Common myeloid progenitor, CD34-positive (primary cell): Measurements from ENCODE around the gene YAF2.

Experiments used
- CTCF ChIA-PET: fragments of 350-600 bp; sonication (Branson Sonifier 250); formaldehyde crosslinking; loops from one replicate; lab custom pipeline; 2021; ENCODE audit warnings: antibody characterized with exemption; lab: Charles Lee
- POLR2A ChIA-PET: fragments of 350-600 bp; sonication (Branson Sonifier 250); formaldehyde crosslinking; loops from one replicate; lab custom pipeline; 2021; ENCODE audit warnings: antibody characterized with exemption; lab: Charles Lee
- DNase-seq, 3 donors: peaks; one replicate each; pipeline versions ENCODE4 v3.0.0 to v3.0.0-alpha.2; 2013
- H3K27ac ChIP-seq, 2 experiments: 1 replicate in 1 of 2; 2 replicates in 1 of 2; pipeline ENCODE4 v1.7.0; 2013; ENCODE audit warnings: inconsistent platforms in 2 of 2, low read length in 2 of 2, mild to moderate bottlenecking in 2 of 2, low read depth in 1 of 2, moderate library complexity in 1 of 2; ENCODE audit not compliant: severe bottlenecking in 2 of 2, insufficient read depth in 1 of 2, poor library complexity in 1 of 2
- H3K27me3 ChIP-seq, 5 experiments: replicated peaks in 2 of 5; 1 replicate in 3 of 5; 2 replicates in 2 of 5; pipeline versions ENCODE4 v1.6.1 to v1.7.0; 2013; ENCODE audit warnings: low read length in 4 of 5, mild to moderate bottlenecking in 2 of 5, moderate library complexity in 2 of 5, inconsistent platforms in 1 of 5; ENCODE audit not compliant: insufficient read depth in 5 of 5, control insufficient read depth in 4 of 5
- H3K36me3 ChIP-seq, 4 experiments: 1 replicate in 2 of 4; 2 replicates in 2 of 4; pipeline versions ENCODE4 v1.6.1 to v1.7.0; 2013; ENCODE audit warnings: low read length in 3 of 4, control low read depth in 1 of 4, mild to moderate bottlenecking in 1 of 4; ENCODE audit not compliant: control insufficient read depth in 4 of 4, insufficient read depth in 4 of 4
- H3K4me1 ChIP-seq, 4 experiments: 1 replicate in 3 of 4; 2 replicates in 1 of 4; pipeline versions ENCODE4 v1.6.1 to v1.7.1; 2013; ENCODE audit warnings: low read length in 3 of 4, mild to moderate bottlenecking in 3 of 4, control low read depth in 1 of 4, inconsistent platforms in 1 of 4, moderate library complexity in 1 of 4; ENCODE audit not compliant: control insufficient read depth in 4 of 4, insufficient read depth in 4 of 4; ENCODE audit errors: control extremely low read depth in 1 of 4
- H3K4me3 ChIP-seq, 7 experiments: 1 replicate in 4 of 7; 2 replicates in 3 of 7; pipeline versions ENCODE4 v1.5.1 to v1.7.0; 2013; ENCODE audit warnings: mild to moderate bottlenecking in 7 of 7, low read length in 6 of 7, moderate library complexity in 6 of 7, inconsistent platforms in 2 of 7, low read depth in 2 of 7, control low read depth in 1 of 7; ENCODE audit not compliant: insufficient read depth in 4 of 7, control insufficient read depth in 1 of 7; ENCODE audit errors: extremely low read depth in 1 of 7
- H3K9me3 ChIP-seq, 5 experiments: 1 replicate in 4 of 5; 2 replicates in 1 of 5; pipeline versions ENCODE4 v1.6.1 to v1.7.1; 2013; ENCODE audit warnings: low read length in 4 of 5, mild to moderate bottlenecking in 2 of 5, inconsistent platforms in 1 of 5, low read depth in 1 of 5, moderate library complexity in 1 of 5; ENCODE audit not compliant: control insufficient read depth in 4 of 5, insufficient read depth in 2 of 5; ENCODE audit errors: control extremely low read depth in 1 of 5
- WGBS: methylation state at CpG from one replicate; pipeline ENCODE4 v1.1.5; 2013; ENCODE audit not compliant: insufficient coverage; 5-methylcytosine and 5-hydroxymethylcytosine counted together

YAF2 gene

GRCh38 chr12:42119085-42119633 lies 118.9 kb downstream of the YAF2 start:
- H3K4me3 ChIP-seq = no peak overlapping the region
- WGBS = 100% methylated on average over 1 of the region's 2 CpGs
- peak in 1 of 3 donors; percentile 20 for DNase-seq
- H3K27me3 ChIP-seq = no peaks in the 10 kb centered on the region
- ChIA-PET CTCF (interaction anchor here (0.8 to 2.3 kb wide), 2 partner anchors 9 to 15 kb away, joined by 4 to 12 read pairs; no protein-coding TSS in a partner anchor), POLR2A (interaction anchor here (0.5 kb wide), 1 partner anchor 11 kb away, joined by 6 read pairs; no protein-coding TSS in a partner anchor)
- peaks cover 0 to 18% (median 12%) of the 10 kb centered on the region in 4 experiments for H3K36me3 ChIP-seq
- no peak overlapping the region for H3K27ac ChIP-seq
- H3K9me3 ChIP-seq = peaks cover 0 to 2% (median 0%) of the 10 kb centered on the region in 5 experiments
- no peaks in the 10 kb centered on the region for H3K4me1 ChIP-seq

GRCh38 chr12:42118136-42118879 lies 119.7 kb downstream of the YAF2 start:
- POLR2A ChIA-PET = interaction anchor here (0.5 kb wide), 1 partner anchor 11 kb away, joined by 6 read pairs; no protein-coding TSS in a partner anchor
- peak in 1 of 3 donors; percentile 46 for DNase-seq
- Histone ChIP-seq H3K9me3 (peaks cover 0 to 2% (median 0%) of the 10 kb centered on the region in 5 experiments), H3K27me3 (no peaks in the 10 kb centered on the region), H3K4me3 (no peak overlapping the region), H3K36me3 (peaks cover 0 to 19% (median 12%) of the 10 kb centered on the region in 4 experiments), H3K4me1 (no peaks in the 10 kb centered on the region), H3K27ac (no peak overlapping the region)
- CTCF ChIA-PET = interaction anchor here (0.8 to 2.3 kb wide), 3 partner anchors 10 to 14 kb away, joined by 3 to 12 read pairs (median 4); no protein-coding TSS in a partner anchor
- no CpG with 5 or more reads among the region's 5 CpGs for WGBS

GRCh38 chr12:42109031-42109430 lies 129.0 kb downstream of the YAF2 start:
- CTCF ChIA-PET = interaction anchor here (0.8 kb wide), 1 partner anchor 244 kb away, joined by 3 read pairs; no protein-coding TSS in a partner anchor
- DNase-seq = no peak
- Histone ChIP-seq H3K9me3 (peaks cover 0 to 7% (median 3%) of the 10 kb centered on the region in 5 experiments), H3K4me1 (no peaks in the 10 kb centered on the region), H3K36me3 (peaks cover 0 to 10% (median 4%) of the 10 kb centered on the region in 4 experiments), H3K4me3 (no peak overlapping the region), H3K27me3 (no peaks in the 10 kb centered on the region), H3K27ac (no peak overlapping the region)
- POLR2A ChIA-PET = no interaction called here
- 100% methylated on average over 2 of the region's 3 CpGs for WGBS
